HepG2 (cell line): ENCODE data around the gene PCGF2. TPM values are rescaled to one million over a fixed set of nuclear protein-coding genes. Genes with fewer than 3 reads are reported as not detected.

ENCODE experiments used
- DPF2 ChIP-seq: sonication (generic); formaldehyde crosslinking; IDR thresholded peaks from 2 replicates; pipeline ENCODE4 v1.4.0; 2020; ENCODE audit warnings: mild to moderate bottlenecking, low read depth, missing genetic modification reagents, borderline replicate concordance
- EED ChIP-seq: sonication (generic); formaldehyde crosslinking; IDR thresholded peaks from 2 replicates; pipeline ENCODE4 v1.5.0; 2020; ENCODE audit warnings: mild to moderate bottlenecking, missing genetic modification reagents
- GTF3A ChIP-seq: sonication (generic); formaldehyde crosslinking; conservative IDR thresholded peaks from 2 replicates; pipeline ENCODE4 v1.4.0; 2020; ENCODE audit warnings: mild to moderate bottlenecking, missing genetic modification reagents
- HDAC1 ChIP-seq: sonication (generic); formaldehyde crosslinking; IDR thresholded peaks from 2 replicates; pipeline ENCODE4 v1.5.1; 2020; ENCODE audit warnings: mild to moderate bottlenecking, missing genetic modification reagents
- HMGXB4 ChIP-seq, 2 experiments: sonication (generic) in 1 of 2; formaldehyde crosslinking in 1 of 2; IDR thresholded peaks; 2 replicates each; pipeline versions ENCODE4 v1.4.0 to v1.6.1; 2018 to 2020; ENCODE audit warnings: missing genetic modification reagents in 2 of 2, borderline replicate concordance in 1 of 2, low read depth in 1 of 2, mild to moderate bottlenecking in 1 of 2, missing biosample characterization in 1 of 2
- MEIS2 ChIP-seq: sonication (generic); formaldehyde crosslinking; IDR thresholded peaks from 2 replicates; pipeline ENCODE4 v1.9.0; 2021; ENCODE audit warnings: mild to moderate bottlenecking, missing genetic modification reagents
- MXD3 ChIP-seq: IDR thresholded peaks from 2 replicates; pipeline ENCODE4 v1.6.1; 2016; ENCODE audit warnings: mild to moderate bottlenecking, missing biosample characterization, missing genetic modification reagents
- MXI1 ChIP-seq: IDR thresholded peaks from 3 replicates; pipeline ENCODE4 v1.6.1; 2012; ENCODE audit warnings: low read depth, low read length, inconsistent platforms, borderline replicate concordance
- PATZ1 ChIP-seq: sonication (generic); formaldehyde crosslinking; IDR thresholded peaks from 2 replicates; pipeline ENCODE4 v1.4.0; 2020; ENCODE audit warnings: missing genetic modification reagents
- PRDM15 ChIP-seq: sonication (generic); formaldehyde crosslinking; IDR thresholded peaks from 2 replicates; pipeline ENCODE4 v1.4.0; 2020; ENCODE audit warnings: missing genetic modification reagents
- RAD21 ChIP-seq: fragments of 450-650 bp; formaldehyde crosslinking; IDR thresholded peaks from 2 replicates; pipeline ENCODE4 v1.5.0; 2020; ENCODE audit warnings: mild to moderate bottlenecking
- SNAI1 ChIP-seq: sonication (generic); formaldehyde crosslinking; IDR thresholded peaks from 2 replicates; pipeline ENCODE4 v1.5.0; 2020; ENCODE audit warnings: mild to moderate bottlenecking, missing genetic modification reagents, borderline replicate concordance
- TRIM24 ChIP-seq: sonication (generic); formaldehyde crosslinking; IDR thresholded peaks from 2 replicates; pipeline ENCODE4 v1.8.0; 2022; ENCODE audit warnings: mild to moderate bottlenecking, missing genetic modification reagents
- ZC3H4 ChIP-seq: sonication (generic); formaldehyde crosslinking; IDR thresholded peaks from 2 replicates; pipeline ENCODE4 v1.4.0; 2020; ENCODE audit warnings: missing genetic modification reagents, borderline replicate concordance
- ZFP90 ChIP-seq: sonication (generic); formaldehyde crosslinking; IDR thresholded peaks from 2 replicates; pipeline ENCODE4 v1.8.0; 2022; ENCODE audit warnings: missing genetic modification reagents, mild to moderate bottlenecking, inconsistent platforms, borderline replicate concordance
- ZMAT3 ChIP-seq: sonication (generic); formaldehyde crosslinking; conservative IDR thresholded peaks from 2 replicates; pipeline ENCODE4 v1.7.0; 2021; ENCODE audit warnings: missing genetic modification reagents
- ZNF207 ChIP-seq: fragments of 450-650 bp; IDR thresholded peaks from 2 replicates; pipeline ENCODE4 v1.6.1; 2016; ENCODE audit warnings: antibody characterized with exemption, borderline replicate concordance
- ZNF772 ChIP-seq: sonication (generic); formaldehyde crosslinking; IDR thresholded peaks from 2 replicates; pipeline ENCODE4 v1.5.0; 2020; ENCODE audit warnings: mild to moderate bottlenecking, missing genetic modification reagents
- ZNF775 ChIP-seq: sonication (generic); formaldehyde crosslinking; IDR thresholded peaks from 2 replicates; pipeline ENCODE4 v1.4.0; 2020; ENCODE audit warnings: missing genetic modification reagents, mild to moderate bottlenecking, moderate library complexity, borderline replicate concordance
- ZSCAN29 ChIP-seq: sonication (generic); formaldehyde crosslinking; conservative IDR thresholded peaks from 2 replicates; pipeline ENCODE4 v1.4.0; 2020; ENCODE audit warnings: mild to moderate bottlenecking, missing genetic modification reagents
- polyA plus RNA-seq, 8 experiments: library from polyadenylated mRNA; depleted of rRNA in 3 of 8; stranded (reverse) in 7 of 8; unstranded in 1 of 8; fragments of >200 nt; fragmentation: Illumina TruSeq in 4 of 8; extraction: Trizol in 4 of 8; gene quantifications; 2 replicates each; pipeline versions ENCODE4 v1.2.1 to v1.2.3, GENCODE V29; 2011 to 2016; ENCODE audit warnings: low read depth in 4 of 8, missing spikeins in 1 of 8, mixed read lengths in 1 of 8; ENCODE audit not compliant: insufficient read depth in 1 of 8
- total RNA-seq, 5 experiments: library from RNA; depleted of rRNA; stranded (reverse); fragments of >200 nt; fragmentation: Illumina TruSeq; extraction: Trizol; gene quantifications; 2 replicates each; pipeline ENCODE4 v1.2.3, GENCODE V29; 2016; ENCODE audit warnings: low read depth in 1 of 5

Gene PCGF2
- total and polyA plus RNA-seq, 2 of the 13 experiments (the other 11 are each of a cell fraction or from before 2014, with no cell fraction given), result 11.6 to 29.4 TPM

GRCh38 chr17:38730526-38731379 is 17.4 kb downstream of the PCGF2 start (continued):
- TF ChIP-seq EED (no peak), MXD3 (CRISPR knock-in tag) (0 out of 2 replicates have a peak, but pooled peaks have one; percentile 81), MXI1 (peak; percentile 67; the same call in 2 of the 3 replicates), RAD21 (CRISPR knock-in tag) (peak; percentile 45; the same call in 1 of the 2 replicates), ZC3H4 (CRISPR knock-in tag) (peak; percentile 84; the same call in 1 of the 2 replicates), DPF2 (CRISPR knock-in tag) (peak; percentile 37; the same call in 1 of the 2 replicates), HDAC1 (CRISPR knock-in tag) (peak; percentile 78), MEIS2 (CRISPR knock-in tag) (0 out of 2 replicates have a peak, but pooled peaks have one; percentile 39), GTF3A (CRISPR knock-in tag) (peak; percentile 69; the same call in 1 of the 2 replicates), ZSCAN29 (CRISPR knock-in tag) (0 out of 2 replicates have a peak, but pooled peaks have one; percentile 44), HMGXB4 (CRISPR knock-in tag; IDR thresholded peaks at IDR 0.05; ENCODE audit: borderline replicate concordance in 1 of 2, low read depth in 1 of 2) (peak; percentile 86 to 90), ZNF772 (CRISPR knock-in tag) (peak; percentile 74; the same call in 1 of the 2 replicates), SNAI1 (no peak), PATZ1 (CRISPR knock-in tag) (peak; percentile 67), TRIM24 (CRISPR knock-in tag) (no peak), ZNF775 (CRISPR knock-in tag) (0 out of 2 replicates have a peak, but pooled peaks have one; percentile 39), ZMAT3 (CRISPR knock-in tag) (peak; percentile 86; the same call in 1 of the 2 replicates), ZFP90 (CRISPR knock-in tag) (0 out of 2 replicates have a peak, but pooled peaks have one; percentile 5), ZNF207 (no peak), PRDM15 (no peak)
